GM19452 (cell line): ENCODE measurements around the gene GAB2.
"Not testable (repeated sequence)": the region's sequence is repeated elsewhere in the genome, so short reads cannot be mapped to it uniquely, and the experiment has no call there.

Experiments used
- ATAC-seq: cut with Tn5 transposase; IDR thresholded peaks from one replicate; pipeline ENCODE4 v1.9.1; 2021; ENCODE audit not compliant: unreplicated experiment

GAB2 gene

DNA sequence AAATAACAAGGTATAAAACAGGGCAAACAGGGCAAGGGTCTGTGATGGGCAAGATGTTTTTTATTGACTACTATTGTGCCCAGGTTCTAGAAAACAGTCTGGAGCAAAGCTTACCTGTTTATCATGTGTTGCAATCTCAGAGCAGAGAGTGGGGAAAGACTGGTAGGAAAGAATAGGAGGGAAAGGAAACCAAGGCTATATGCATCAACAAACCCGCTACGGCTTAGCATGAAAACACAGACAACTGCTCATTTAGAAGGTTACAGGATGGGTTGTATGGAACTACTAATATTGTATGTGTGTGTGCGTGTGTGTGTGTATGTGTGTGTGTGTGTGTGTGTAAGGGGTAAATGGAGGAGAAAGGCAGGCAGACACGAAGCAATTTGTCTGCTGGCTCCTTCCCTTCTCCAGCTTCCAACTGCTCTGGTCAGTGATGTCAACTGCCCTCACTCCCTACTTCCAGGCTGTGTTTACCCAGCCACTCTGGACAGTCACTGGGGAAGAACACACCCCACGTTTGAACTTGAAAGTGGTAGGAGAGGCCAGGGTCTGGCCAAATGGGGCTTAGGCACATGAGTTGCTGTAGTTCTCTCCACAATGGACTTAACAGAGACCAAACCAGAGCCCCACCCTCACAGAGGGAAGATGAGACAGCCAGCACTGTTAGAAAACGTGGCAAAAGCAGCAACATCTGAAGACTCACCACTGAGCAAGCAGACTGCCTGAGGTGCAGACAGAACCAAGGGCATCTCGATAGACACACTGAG lies 47.0 kb downstream of the GAB2 start:
- no peak for ATAC-seq

DNA sequence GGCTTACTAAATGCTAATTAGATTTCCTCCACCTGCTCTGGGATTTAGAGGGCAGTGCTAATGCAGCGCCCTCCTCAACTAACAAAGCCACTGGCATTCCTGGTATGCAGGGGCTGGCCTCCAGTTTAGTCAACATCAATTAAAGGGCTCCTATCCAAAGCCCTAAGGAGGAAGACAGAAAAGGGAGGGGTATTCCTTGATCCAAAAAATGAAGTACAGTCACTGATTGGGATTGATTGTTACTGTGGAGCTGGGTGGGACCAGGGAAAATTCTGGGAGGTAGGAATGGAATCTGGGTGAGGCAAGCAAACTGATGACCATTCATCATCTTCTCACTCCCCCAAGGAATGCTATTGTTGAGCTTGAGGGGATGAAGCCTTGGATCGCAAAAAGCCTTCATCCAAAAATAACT lies 52.2 kb downstream of the GAB2 start:
- ATAC-seq, result no peak

DNA sequence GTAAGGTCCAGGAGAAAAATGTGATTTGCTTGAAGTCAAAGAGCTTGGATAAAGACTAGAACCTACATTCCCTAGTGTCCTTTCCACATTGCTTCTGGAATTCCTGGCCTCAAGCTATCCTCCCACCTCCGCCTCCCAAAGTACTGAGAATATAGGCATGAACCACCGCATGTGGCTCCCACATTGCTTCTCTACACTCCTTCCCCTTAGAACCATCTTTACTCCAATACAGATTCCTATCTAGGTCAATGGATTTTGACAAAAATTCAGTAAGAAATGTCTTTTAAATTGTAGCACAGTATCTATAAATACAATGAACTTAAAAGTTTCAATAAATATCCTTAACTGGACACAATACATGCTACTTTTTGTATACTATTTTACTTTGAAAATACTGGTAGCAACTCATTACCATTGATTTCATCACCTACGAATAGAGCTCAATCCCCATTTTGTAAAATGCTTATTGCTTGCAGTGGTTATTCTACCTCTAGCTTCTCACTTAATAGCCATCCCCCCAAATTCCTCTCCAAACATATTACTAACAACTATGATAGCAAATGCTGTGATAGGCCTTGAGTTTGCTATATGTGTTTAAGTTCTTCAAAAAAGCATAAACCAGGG lies 53.4 kb downstream of the GAB2 start:
- no peak for ATAC-seq

DNA sequence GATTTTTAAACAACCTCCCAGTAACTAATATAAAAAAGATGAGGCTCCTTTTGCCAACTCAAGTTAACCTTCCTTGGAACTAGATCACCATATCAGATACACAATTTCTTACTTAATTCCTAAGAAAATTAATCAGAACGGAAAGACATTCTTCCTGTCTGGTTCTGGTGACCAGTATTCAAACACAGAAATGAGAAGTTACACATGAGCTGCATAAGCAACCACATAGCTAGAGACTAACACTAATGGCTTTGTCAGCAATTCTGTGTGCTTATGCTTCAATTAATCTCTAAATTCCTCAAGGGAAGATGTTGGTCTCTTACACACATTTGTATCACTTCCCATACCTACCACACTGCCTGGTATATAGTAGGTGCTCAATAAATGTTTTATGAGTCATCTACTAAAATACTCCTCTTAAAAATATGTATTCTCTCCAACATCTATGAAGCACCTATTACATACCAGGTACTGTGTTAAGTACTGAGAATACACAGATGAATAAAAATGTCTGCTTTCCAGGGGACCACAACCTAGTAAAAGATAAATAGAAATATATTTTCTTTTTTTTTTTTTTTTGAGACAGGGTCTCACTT lies 54.5 kb downstream of the GAB2 start:
- ATAC-seq, result no peak

GRCh38 chr11:78361228-78361627 lies 56.4 kb downstream of the GAB2 start:
- no peak for ATAC-seq

GRCh38 chr11:78359921-78360320 lies 57.7 kb downstream of the GAB2 start:
- ATAC-seq, result no peak

- ATAC-seq, result not testable (repeated sequence)
These were observed 59.7 kb downstream of the GAB2 start for GRCh38 chr11:78357924-78358323.

- ATAC-seq, result not testable (repeated sequence)
These were observed 60.2 kb downstream of the GAB2 start for GRCh38 chr11:78357425-78357824.

GRCh38 chr11:78355742-78356141 lies 61.9 kb downstream of the GAB2 start:
- ATAC-seq, result not testable (repeated sequence)

DNA sequence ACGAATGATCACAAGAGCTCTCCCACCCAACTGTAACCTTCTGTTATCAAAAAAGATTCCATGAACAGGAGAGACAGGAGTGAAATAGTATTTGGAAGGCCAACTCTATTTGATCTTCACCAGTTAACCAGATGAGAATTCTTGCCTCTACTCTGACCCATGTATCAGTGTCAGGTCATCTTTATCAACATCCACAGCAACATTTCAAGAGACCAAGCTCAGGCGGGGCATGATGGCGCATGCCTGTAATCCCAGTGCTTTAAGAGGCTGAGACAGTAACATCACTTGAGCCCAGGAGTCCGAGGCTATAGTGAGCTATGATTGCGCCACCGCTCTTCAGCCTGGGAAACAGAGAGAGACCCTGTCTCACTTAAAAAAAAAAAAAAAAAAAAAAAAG lies 62.3 kb downstream of the GAB2 start:
- ATAC-seq, result no peak

DNA sequence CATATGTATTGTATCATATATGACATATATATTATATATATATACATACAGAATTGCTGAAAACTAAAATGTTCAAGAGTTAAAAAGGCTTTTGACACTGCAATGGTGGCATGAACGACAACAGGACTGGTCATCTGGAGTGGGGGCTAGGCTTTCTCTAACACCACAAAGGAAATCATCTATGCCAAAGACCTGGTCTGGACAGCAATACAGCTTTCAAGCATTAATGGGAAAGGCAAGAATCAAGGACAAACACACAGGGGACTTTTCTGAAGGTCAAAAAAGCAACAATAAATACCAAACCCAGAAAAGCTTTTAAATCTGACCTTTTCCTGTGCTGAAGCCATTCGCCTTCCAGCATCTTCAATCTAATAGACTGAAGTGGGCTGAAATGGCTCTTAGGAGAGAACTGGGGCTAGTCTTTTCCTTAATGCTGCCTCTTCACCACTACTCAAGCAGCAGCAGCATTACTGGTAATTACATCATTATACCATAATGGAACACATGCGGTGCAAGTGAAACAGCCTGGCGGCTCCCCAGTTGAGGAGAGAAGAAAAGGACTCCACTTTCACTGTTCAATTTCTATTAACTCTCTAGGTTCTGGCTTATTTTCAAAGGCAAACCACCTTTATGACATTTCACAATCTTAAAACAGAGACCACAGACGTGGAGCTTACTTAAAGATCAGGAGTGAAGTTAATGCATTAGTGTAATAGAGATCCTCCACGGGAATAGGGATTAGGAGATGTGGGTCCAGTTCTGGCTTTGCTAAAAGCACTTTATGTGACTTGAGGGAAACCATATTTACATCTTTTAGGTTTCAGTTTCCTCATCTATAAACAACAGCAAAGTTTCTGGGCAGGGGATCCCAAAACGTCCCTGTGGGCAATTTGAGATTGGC lies 63.0 kb downstream of the GAB2 start:
- ATAC-seq, result no peak

DNA sequence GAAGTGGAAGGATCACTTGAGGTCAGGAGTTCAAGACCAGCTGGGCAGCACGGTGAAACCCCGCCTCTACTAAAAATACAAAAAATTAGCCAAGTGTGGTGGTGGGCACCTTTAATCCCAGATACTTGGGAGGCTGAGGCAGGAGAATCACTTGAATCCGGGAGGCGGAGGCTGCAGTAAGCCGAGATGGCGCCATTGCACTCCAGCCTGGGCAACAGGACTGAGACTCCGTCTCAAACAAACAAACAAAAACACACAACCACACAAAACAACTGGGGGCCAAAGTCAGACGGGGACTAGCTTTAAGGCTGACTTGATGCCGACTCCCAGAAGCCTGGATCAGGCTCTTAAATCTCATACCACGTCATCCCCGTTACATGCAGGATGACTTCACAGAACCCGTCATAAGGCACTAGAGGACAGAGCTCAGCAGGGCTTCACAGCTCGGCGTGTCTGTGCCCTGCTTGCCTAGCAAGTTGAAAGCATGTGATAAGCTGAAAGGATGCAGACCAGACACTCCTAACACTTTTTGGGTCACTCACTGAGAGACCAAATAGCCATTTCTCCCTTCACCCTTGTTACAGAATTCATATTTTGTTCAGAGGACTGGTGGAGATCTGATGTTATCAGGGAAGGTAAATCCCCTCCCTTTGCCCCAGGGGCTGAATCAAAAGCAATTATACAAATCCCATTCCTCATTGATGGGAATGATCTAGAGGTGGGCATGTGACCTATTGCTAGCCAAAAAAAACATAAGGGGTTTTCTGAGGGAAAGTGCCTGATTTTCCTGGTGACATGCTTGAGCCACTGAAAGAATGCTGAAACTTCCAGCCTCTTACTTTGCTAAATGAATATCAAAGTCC lies 65.4 kb downstream of the GAB2 start:
- ATAC-seq, result no peak

- no peak for ATAC-seq
These were observed 66.4 kb downstream of the GAB2 start for GRCh38 chr11:78351193-78351592.

GRCh38 chr11:78350646-78351165 lies 66.9 kb downstream of the GAB2 start:
- ATAC-seq, result no peak

DNA sequence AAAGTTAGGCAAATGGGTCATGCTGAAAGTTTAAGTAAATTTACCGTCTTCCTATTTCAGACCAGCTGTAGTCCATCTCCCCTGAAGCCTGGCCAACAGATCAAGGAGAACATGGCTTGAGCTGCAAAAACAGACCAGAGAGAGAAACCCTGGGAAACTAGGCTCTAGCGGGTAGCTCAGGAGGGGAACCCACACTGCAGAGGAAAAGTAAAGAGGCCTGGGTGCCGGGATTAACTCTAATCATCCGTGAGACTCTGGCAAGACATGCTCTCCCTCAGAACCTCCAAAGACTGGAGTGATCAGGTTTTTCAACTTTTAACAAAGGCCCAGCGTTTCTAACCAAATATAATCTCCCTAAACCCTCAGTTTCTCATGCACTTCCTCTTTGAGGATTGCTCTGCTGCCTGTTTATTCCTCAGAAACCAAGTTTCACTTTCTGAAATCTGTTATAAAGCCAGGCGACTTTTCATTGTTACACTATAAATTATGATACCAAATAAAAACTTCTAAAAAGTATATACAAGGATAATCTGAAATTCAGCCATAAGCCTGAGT lies 67.5 kb downstream of the GAB2 start:
- ATAC-seq, result no peak

DNA sequence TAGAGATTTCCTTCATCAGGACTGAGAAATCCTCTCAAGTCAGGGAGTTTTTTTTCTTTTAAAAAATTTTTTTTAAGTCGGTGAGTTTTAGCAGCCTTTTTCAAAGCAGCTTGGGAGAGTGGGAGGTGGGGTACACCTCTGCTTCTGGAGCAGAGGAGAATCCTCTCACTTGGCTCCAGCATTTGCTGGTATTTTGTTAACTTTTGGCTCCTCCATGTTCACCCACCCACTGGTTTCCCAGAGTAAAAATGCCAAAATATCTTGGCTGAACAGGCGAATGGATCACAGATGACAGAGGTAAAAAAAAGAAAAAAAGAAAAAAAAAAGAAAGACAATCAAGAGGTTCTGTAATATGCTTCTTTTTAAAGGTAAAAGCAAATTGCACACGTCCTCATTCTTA lies 68.0 kb downstream of the GAB2 start:
- no peak for ATAC-seq

GRCh38 chr11:78349114-78349513 lies 68.5 kb downstream of the GAB2 start:
- ATAC-seq, result no peak

DNA sequence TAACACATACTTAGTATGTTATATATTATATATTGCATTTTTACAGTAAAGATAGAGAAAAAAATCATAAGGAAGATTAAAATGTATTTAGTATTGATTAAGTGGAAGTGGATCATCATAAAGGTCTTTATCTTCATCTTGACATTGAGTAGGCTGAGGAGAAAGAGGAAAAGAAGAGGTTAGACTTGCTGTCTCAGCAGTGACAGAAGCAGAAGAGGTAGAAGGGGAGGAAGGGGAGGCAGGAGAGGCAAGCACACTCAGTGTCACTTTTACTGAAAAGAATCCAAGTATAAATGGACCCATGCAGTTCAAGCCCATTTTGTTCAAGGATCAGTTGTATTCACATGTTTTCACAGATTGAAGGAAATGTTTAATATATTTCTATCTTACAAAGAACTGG lies 69.7 kb downstream of the GAB2 start:
- ATAC-seq, result no peak

DNA sequence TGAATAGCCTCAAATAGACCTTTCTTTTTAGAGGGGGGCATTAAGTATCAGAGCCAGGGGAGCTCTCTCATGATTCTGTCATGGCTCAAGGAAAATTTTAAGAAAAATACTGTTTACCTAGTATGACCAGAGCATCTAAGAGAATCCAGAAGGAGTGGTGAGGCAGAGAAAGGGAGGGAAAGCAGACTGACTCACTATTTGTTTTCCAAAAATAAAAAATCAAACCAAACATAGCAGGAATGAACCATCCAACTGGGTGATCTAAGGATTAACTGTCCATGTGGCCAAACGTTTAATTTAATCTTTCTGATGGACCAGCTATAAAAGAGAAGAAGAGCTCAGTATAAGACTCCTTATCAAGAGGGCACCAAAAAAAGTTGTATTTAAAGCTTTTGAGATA lies 70.8 kb downstream of the GAB2 start:
- no peak for ATAC-seq

DNA sequence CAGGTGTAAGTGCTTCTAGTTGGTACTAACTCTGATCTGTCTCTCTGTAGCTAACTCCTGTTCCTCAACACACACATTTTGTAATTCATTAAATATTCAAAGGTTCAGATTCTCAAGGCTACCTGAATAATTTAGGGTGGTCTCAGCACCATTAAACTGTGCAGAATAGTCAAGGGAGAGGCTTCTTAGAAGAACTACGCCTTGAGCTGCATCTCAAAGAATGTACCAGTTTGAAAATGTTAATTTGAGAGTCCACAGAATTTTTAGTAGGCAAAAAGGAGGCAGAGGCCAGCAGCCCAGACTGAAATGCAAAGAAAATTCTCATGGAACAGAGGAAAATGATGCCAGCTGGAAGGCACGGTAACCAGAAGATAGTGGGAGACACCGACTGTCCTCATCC lies 72.2 kb downstream of the GAB2 start:
- no peak for ATAC-seq
